Measurements from ENCODE around the gene GALNT2.

Gene GALNT2

GRCh38 chr1:230147253-230148125 lies 80.5 kb downstream of the GALNT2 start:
- no peaks in the 10 kb centered on the region for H3K27me3 ChIP-seq (replicated peaks; ENCODE audit: control insufficient read depth, insufficient read depth, low read length)
- H3K4me3 ChIP-seq (replicated peaks; ENCODE audit: low read depth, low read length): no peak overlapping the region
- H3K36me3 ChIP-seq (ENCODE audit: control insufficient read depth, insufficient read depth, low read length): no peaks in the 10 kb centered on the region; the same call in 1 of the 2 replicates
- TF ChIP-seq, protein P1, sequence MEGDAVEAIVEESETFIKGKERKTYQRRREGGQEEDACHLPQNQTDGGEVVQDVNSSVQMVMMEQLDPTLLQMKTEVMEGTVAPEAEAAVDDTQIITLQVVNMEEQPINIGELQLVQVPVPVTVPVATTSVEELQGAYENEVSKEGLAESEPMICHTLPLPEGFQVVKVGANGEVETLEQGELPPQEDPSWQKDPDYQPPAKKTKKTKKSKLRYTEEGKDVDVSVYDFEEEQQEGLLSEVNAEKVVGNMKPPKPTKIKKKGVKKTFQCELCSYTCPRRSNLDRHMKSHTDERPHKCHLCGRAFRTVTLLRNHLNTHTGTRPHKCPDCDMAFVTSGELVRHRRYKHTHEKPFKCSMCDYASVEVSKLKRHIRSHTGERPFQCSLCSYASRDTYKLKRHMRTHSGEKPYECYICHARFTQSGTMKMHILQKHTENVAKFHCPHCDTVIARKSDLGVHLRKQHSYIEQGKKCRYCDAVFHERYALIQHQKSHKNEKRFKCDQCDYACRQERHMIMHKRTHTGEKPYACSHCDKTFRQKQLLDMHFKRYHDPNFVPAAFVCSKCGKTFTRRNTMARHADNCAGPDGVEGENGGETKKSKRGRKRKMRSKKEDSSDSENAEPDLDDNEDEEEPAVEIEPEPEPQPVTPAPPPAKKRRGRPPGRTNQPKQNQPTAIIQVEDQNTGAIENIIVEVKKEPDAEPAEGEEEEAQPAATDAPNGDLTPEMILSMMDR (IDR thresholded peaks at IDR 0.05; ENCODE audit: insufficient read depth, low read length, poor library complexity, severe bottlenecking): no peak
- DNase-seq (ENCODE audit: extremely low read depth, insufficient read length): no peak

DNA sequence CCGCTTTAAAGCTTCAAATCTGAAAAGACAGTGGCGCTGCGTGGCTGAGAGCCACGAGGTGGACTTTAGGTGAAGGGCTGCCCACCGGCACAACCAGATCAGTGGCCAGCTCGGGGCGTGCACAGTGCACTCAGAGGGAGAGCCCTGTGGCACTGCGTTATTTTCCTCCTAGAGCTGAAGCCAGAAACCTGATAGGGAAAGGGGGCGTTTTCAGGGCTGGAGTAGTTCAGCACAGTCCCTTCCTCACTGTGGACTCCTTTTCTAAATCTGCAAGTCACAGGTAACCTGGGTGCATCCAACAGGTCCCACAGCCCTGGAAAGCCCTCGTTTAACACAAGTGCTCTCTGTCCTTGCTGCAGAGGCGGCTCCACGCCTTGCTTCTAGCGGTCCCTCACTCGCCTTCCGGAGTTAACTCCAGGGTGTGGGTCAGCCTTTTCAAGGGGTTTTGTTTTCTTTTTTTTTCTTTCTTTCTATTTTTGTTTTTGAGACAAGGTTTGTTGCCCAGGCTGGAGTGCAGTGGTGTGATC lies 81.2 kb downstream of the GALNT2 start:
- DNase-seq (ENCODE audit: extremely low read depth, insufficient read length): no peak
- TF ChIP-seq, protein P1 (IDR thresholded peaks at IDR 0.05; ENCODE audit: insufficient read depth, low read length, poor library complexity, severe bottlenecking): no peak
- H3K27me3 ChIP-seq (replicated peaks; ENCODE audit: control insufficient read depth, insufficient read depth, low read length): no peaks in the 10 kb centered on the region
- no peak overlapping the region for H3K4me3 ChIP-seq (replicated peaks; ENCODE audit: low read depth, low read length)
- H3K36me3 ChIP-seq (ENCODE audit: control insufficient read depth, insufficient read depth, low read length): no peaks in the 10 kb centered on the region; the same call in 1 of the 2 replicates

DNA sequence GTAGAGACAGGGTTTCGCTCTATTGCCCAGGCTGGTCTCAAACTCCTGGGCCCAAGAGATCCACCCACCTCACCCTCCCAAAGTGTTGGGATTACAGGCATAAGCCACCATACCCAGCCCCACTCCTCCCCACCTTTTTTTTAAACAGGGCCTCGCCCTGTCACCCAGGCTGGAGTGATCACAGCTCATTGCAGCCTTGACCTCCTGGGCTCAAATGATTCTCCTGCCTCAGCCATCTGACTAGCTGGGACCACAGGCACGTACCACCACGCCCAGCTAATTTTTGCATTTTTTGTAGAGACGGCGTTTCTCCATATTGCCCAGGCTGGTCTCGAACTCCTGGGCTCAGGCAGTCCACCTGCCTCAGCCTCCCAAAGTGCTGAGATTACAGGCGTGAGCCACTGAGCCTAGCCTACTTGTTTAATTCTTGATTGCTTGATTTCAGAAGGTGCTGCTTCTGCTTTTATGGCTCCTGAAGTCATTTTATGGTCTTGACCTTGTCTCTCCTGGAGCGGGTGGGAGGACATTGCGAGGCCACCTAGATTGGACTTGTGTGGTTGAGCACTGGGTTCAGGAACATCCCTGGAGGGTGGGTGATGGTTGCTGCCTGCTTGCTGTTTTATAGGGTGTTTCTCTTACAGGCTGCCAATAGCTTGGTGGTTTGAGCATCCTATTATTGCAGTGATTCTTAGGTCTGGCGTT lies 81.9 kb downstream of the GALNT2 start:
- TF ChIP-seq, protein P1 (IDR thresholded peaks at IDR 0.05; ENCODE audit: insufficient read depth, low read length, poor library complexity, severe bottlenecking): no peak
- no peaks in the 10 kb centered on the region for H3K27me3 ChIP-seq (replicated peaks; ENCODE audit: control insufficient read depth, insufficient read depth, low read length)
- H3K4me3 ChIP-seq (replicated peaks; ENCODE audit: low read depth, low read length): no peak overlapping the region
- H3K36me3 ChIP-seq (ENCODE audit: control insufficient read depth, insufficient read depth, low read length): no peaks in the 10 kb centered on the region; the same call in 1 of the 2 replicates
- no peak for DNase-seq (ENCODE audit: extremely low read depth, insufficient read length)

GRCh38 chr1:230149751-230150584 lies 82.9 kb downstream of the GALNT2 start:
- Histone ChIP-seq H3K4me3 (replicated peaks; ENCODE audit: low read depth, low read length) (peak overlapping the region; percentile 39), H3K36me3 (ENCODE audit: control insufficient read depth, insufficient read depth, low read length) (no peaks in the 10 kb centered on the region; the same call in 1 of the 2 replicates), H3K27me3 (replicated peaks; ENCODE audit: control insufficient read depth, insufficient read depth, low read length) (no peaks in the 10 kb centered on the region)
- peak; percentile 50 for DNase-seq (ENCODE audit: extremely low read depth, insufficient read length)
- TF ChIP-seq, protein P1 (IDR thresholded peaks at IDR 0.05; ENCODE audit: insufficient read depth, low read length, poor library complexity, severe bottlenecking): peak; percentile 27

- Histone ChIP-seq H3K4me3 (replicated peaks; ENCODE audit: low read depth, low read length) (no peak overlapping the region), H3K27me3 (replicated peaks; ENCODE audit: control insufficient read depth, insufficient read depth, low read length) (no peaks in the 10 kb centered on the region), H3K36me3 (ENCODE audit: control insufficient read depth, insufficient read depth, low read length) (no peaks in the 10 kb centered on the region; the same call in 1 of the 2 replicates)
- TF ChIP-seq, protein P1 (IDR thresholded peaks at IDR 0.05; ENCODE audit: insufficient read depth, low read length, poor library complexity, severe bottlenecking): no peak
- DNase-seq (ENCODE audit: extremely low read depth, insufficient read length): no peak
Observed at GRCh38 chr1:230150615-230151014, 83.6 kb downstream of the GALNT2 start.
